Kidney (tissue), 14 donors: Measurements from ENCODE around the gene ASIP. TPM values are rescaled to one million over a fixed set of nuclear protein-coding genes. Genes with fewer than 3 reads are reported as not detected.

Source experiments
- DNase-seq, 5 donors: peaks; one replicate each; pipeline ENCODE4 v3.0.0-alpha.2; 2013 to 2020
- FAIRE-seq: peaks from 2 replicates; lab custom pipeline; 2012; peaks lifted over from hg19 to GRCh38; lab: Jason Lieb, UNC
- H3K27ac ChIP-seq, 2 donors: one replicate each; pipeline ENCODE4 v1.7.0; 2013; ENCODE audit warnings: low read depth in 2 of 2, low read length in 2 of 2, inconsistent platforms in 1 of 2
- H3K27me3 ChIP-seq: one replicate; pipeline ENCODE4 v1.7.1; 2013; ENCODE audit warnings: low read length, inconsistent platforms; ENCODE audit not compliant: control insufficient read depth, insufficient read depth
- H3K36me3 ChIP-seq, 3 donors: one replicate each; pipeline versions ENCODE4 v1.7.0 to v1.7.1; 2013; ENCODE audit warnings: low read length in 3 of 3, control low read depth in 1 of 3, inconsistent platforms in 1 of 3; ENCODE audit not compliant: insufficient read depth in 3 of 3, control insufficient read depth in 2 of 3
- H3K4me1 ChIP-seq, 3 donors: one replicate each; pipeline versions ENCODE4 v1.7.0 to v1.7.1; 2013; ENCODE audit warnings: low read length in 3 of 3, inconsistent platforms in 1 of 3, low read depth in 1 of 3; ENCODE audit not compliant: control insufficient read depth in 2 of 3, insufficient read depth in 2 of 3
- H3K4me3 ChIP-seq, 3 donors: one replicate each; pipeline versions ENCODE4 v1.7.0 to v1.8.1; 2013; ENCODE audit warnings: low read length in 3 of 3, control low read depth in 1 of 3, inconsistent platforms in 1 of 3
- H3K9ac ChIP-seq, 3 donors: one replicate each; pipeline versions ENCODE4 v1.7.0 to v1.7.1; 2013; ENCODE audit warnings: low read length in 3 of 3, control low read depth in 1 of 3, inconsistent platforms in 1 of 3
- H3K9me3 ChIP-seq, 3 donors: one replicate each; pipeline versions ENCODE4 v1.7.0 to v1.7.1; 2013; ENCODE audit warnings: low read length in 3 of 3, control low read depth in 1 of 3, inconsistent platforms in 1 of 3; ENCODE audit not compliant: control insufficient read depth in 2 of 3, insufficient read depth in 1 of 3
- CTCF ChIP-seq: IDR thresholded peaks from 3 replicates; pipeline ENCODE4 v1.5.1; 2012; ENCODE audit warnings: mild to moderate bottlenecking, moderate library complexity, borderline replicate concordance; ENCODE audit not compliant: insufficient read depth; ENCODE audit errors: extremely low read depth
- intact Hi-C: fragments of 100-400 bp; cut with DNase I; formaldehyde crosslinking; loops from one replicate; pipeline ENCODE4 v1.11.1; 2022
- polyA plus RNA-seq: library from polyadenylated mRNA; stranded (reverse); fragments of 350-450 nt; fragmentation: Illumina TruSeq; extraction: RNeasy Lipid Tissue Mini Kit (QIAGEN cat#74804); gene quantifications from one replicate; pipeline ENCODE4 v1.2.3, GENCODE V29; 2014; ENCODE audit warnings: low read depth, low replicate concordance; ENCODE audit not compliant: insufficient read depth
- total RNA-seq: library from RNA; stranded (reverse); fragmentation: NEBNext Ultra II Directional; extraction: Animal tissue kit (Norgen Biotek cat#: 25700); gene quantifications from one replicate; pipeline ENCODE4 v1.2.1, GENCODE V29; 2021
- donor health status: control.
- donor health status: control.
- donor health status: control.
- donor health status: control.
- donor health status: control.
- donor health status: DM: yes; HTN: yes; CAD: no.
- donor health status: Normal renal cell carcinoma (clear cell type).

The ASIP gene
- total and polyA plus RNA-seq, 2 donors from 2014 or later, result 0.84 TPM; not detected in 1

DNA sequence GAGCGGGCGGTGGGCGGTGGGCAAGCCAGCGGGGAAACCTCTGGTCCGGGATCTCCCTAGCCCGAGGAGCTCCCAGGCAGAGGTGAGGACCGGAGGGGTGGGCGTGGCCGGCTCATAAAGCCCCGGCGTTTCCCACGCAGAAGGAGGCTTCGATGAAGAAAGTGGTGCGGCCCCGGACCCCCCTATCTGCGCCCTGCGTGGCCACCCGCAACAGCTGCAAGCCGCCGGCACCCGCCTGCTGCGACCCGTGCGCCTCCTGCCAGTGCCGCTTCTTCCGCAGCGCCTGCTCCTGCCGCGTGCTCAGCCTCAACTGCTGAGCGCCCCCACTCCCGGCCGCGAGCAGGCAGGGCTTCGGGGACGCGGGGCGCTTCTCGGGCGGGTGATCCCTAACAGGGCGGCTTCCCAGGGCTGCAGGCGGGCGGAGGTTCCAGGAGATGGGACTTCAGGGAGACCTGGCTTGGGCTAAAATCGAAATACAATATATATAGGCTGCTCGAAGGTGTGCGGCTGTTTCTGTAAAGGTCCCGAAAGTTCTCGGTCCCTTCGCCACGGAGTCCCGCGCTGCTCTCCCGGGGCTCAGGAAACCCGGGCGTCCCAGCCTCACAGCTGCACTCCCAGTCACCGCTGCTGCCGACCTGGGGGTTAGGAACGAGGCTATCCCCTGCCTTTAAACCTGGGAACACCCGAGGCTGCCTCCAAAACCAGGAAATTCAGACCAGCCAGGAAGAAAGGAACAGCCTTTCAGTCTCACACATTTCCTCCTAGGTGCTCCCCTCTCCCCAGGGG, 27.8 kb downstream of the ASIP start:
- FAIRE-seq, result no peak
- intact Hi-C loops, result no loop called here
- DNase-seq, result peak; percentile 47 to 78 (median 54)
- Histone ChIP-seq H3K36me3 (peaks cover 0 to 3% (median 0%) of the 10 kb centered on the region in 3 donors), H3K4me3 (peak overlapping the region in 2 of 3 donors; percentile 1 to 52), H3K4me1 (no peaks in the 10 kb centered on the region), H3K9ac (peak overlapping the region in 1 of 3 donors; percentile 34), H3K9me3 (no peaks in the 10 kb centered on the region), H3K27ac (no peak overlapping the region), H3K27me3 (no peaks in the 10 kb centered on the region)
- TF ChIP-seq CTCF, result no peak

DNA sequence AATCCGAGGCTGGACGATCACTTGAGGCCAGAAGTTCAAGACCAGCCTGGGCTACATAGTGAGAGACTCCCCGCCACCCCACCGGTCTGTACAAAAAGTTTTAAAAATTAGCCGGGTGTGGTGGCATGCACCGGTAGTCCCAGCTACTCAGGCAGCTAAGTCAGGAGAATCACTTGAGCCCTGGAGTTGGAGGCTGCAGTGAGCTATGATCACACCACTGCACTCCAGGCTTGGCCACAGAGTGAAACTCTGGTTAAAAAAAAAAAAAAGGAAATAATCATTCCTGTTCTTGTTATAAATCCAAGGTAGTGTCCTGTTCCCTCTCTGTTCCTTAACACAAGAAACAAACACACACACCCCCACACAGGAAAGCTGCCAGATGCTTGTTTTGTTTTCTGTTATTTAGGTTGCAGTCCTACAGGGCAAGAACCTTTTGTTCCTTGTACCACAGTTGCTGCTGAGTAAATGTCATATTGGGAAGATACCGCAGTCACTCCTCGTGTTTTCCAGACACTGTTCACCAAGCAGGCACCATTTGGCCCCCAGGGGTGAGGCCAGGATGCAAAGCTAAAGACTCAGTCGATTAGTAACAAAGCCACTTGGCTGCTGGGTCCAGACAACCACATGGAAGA, 28.9 kb downstream of the ASIP start:
- Histone ChIP-seq H3K4me1 (no peaks in the 10 kb centered on the region), H3K27ac (no peak overlapping the region), H3K36me3 (peaks cover 0 to 9% (median 0%) of the 10 kb centered on the region in 3 donors), H3K27me3 (no peaks in the 10 kb centered on the region), H3K4me3 (no peak overlapping the region), H3K9me3 (no peaks in the 10 kb centered on the region), H3K9ac (no peak overlapping the region)
- no peak for TF ChIP-seq CTCF
- DNase-seq (peak in 1 of 5 donors; percentile 27), FAIRE-seq (no peak)
- intact Hi-C loops, result no loop called here

DNA sequence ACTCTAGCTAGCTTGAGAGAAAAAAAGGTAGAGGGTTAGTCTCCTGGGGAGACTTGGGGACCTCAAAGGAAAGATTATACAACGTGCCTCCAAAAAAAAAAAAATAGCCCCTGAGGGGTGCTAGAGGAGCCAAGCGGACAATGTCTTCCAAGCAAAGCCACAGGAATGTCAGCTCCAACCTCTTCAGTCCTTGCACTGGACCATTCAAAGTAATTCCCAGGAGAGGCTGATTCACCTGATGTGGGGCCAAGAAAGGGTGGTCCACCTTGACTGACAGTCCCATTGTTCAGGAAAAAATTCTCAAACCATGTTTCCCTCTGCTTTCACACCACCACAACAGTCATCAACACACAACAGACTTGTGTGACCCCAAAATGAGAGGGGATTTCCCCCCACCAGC, 30.7 kb downstream of the ASIP start:
- DNase-seq, result no peak
- Histone ChIP-seq H3K27ac (no peak overlapping the region), H3K9ac (no peak overlapping the region), H3K4me1 (no peaks in the 10 kb centered on the region), H3K4me3 (no peak overlapping the region), H3K9me3 (no peaks in the 10 kb centered on the region), H3K36me3 (peaks cover 0 to 9% (median 0%) of the 10 kb centered on the region in 3 donors), H3K27me3 (no peaks in the 10 kb centered on the region)
- intact Hi-C loops, result no loop called here
- FAIRE-seq, result no peak
- no peak for TF ChIP-seq CTCF
